HepG2 (cell line): ENCODE measurements around the gene BAIAP3. TPM values are rescaled to one million over a fixed set of nuclear protein-coding genes. Genes with fewer than 3 reads are reported as not detected.
A peak's percentile ranks its signal among the peaks of the same experiment; 100 is the strongest.

ENCODE experiments used
- BCL3 ChIP-seq: sonication (generic); formaldehyde crosslinking; IDR thresholded peaks from 2 replicates; pipeline ENCODE4 v1.5.1; 2020; ENCODE audit warnings: mild to moderate bottlenecking, missing genetic modification reagents, moderate library complexity
- CEBPG ChIP-seq: IDR thresholded peaks from 2 replicates; pipeline ENCODE4 v1.6.1; 2016
- FOXJ3 ChIP-seq: sonication (generic); formaldehyde crosslinking; IDR thresholded peaks from 2 replicates; pipeline ENCODE4 v1.4.0; 2020; ENCODE audit warnings: missing genetic modification reagents, mild to moderate bottlenecking, borderline replicate concordance
- HIC2 ChIP-seq: sonication (generic); formaldehyde crosslinking; IDR thresholded peaks from 2 replicates; pipeline ENCODE4 v1.9.0; 2022; ENCODE audit warnings: low read depth, missing genetic modification reagents
- HNF4A ChIP-seq: sonication (generic); formaldehyde crosslinking; IDR thresholded peaks from 2 replicates; pipeline ENCODE4 v1.4.0; 2020; ENCODE audit warnings: missing genetic modification reagents
- NCOA5 ChIP-seq: sonication (generic); formaldehyde crosslinking; IDR thresholded peaks from 2 replicates; pipeline ENCODE4 v1.4.0; 2020; ENCODE audit warnings: missing genetic modification reagents
- NFE2 ChIP-seq: sonication (generic); formaldehyde crosslinking; IDR thresholded peaks from 2 replicates; pipeline ENCODE4 v1.4.0; 2020; ENCODE audit warnings: missing genetic modification reagents
- NFYC ChIP-seq: IDR thresholded peaks from 2 replicates; pipeline ENCODE4 v1.6.1; 2016; ENCODE audit warnings: missing genetic modification reagents, missing compliant biosample characterization
- PRDM4 ChIP-seq: sonication (generic); formaldehyde crosslinking; IDR thresholded peaks from 2 replicates; pipeline ENCODE4 v1.9.0; 2021; ENCODE audit warnings: missing genetic modification reagents, borderline replicate concordance
- RNF2 ChIP-seq: fragments of 450-650 bp; conservative IDR thresholded peaks from 2 replicates; pipeline ENCODE4 v1.6.1; 2016; ENCODE audit warnings: low read depth
- SIN3A ChIP-seq: IDR thresholded peaks from 2 replicates; pipeline ENCODE4 v1.6.1; 2011; ENCODE audit warnings: low read depth, mild to moderate bottlenecking, control low read depth, low read length, borderline replicate concordance
- SMARCE1 ChIP-seq: fragments of 450-650 bp; IDR thresholded peaks from 2 replicates; pipeline ENCODE4 v1.6.1; 2017; ENCODE audit warnings: borderline replicate concordance
- SP4 ChIP-seq: sonication (generic); formaldehyde crosslinking; IDR thresholded peaks from 2 replicates; pipeline ENCODE4 v1.8.1; 2023; ENCODE audit warnings: mild to moderate bottlenecking, missing genetic modification reagents
- TEAD3 ChIP-seq: optimal IDR thresholded peaks from 2 replicates; pipeline ENCODE3; 2016; ENCODE audit warnings: borderline replicate concordance
- THAP11 ChIP-seq: IDR thresholded peaks from 2 replicates; pipeline ENCODE4 v1.6.1; 2016; ENCODE audit warnings: missing biosample characterization, missing genetic modification reagents
- XRCC5 ChIP-seq: fragments of 200-400 bp; formaldehyde crosslinking; optimal IDR thresholded peaks from 2 replicates; pipeline ENCODE3; 2017; ENCODE audit warnings: mild to moderate bottlenecking, low read length
- ZBTB10 ChIP-seq: sonication (generic); formaldehyde crosslinking; IDR thresholded peaks from 2 replicates; pipeline ENCODE4 v1.4.0; 2020; ENCODE audit warnings: missing genetic modification reagents, borderline replicate concordance
- ZNF430 ChIP-seq: sonication (generic); formaldehyde crosslinking; IDR thresholded peaks from 2 replicates; pipeline ENCODE4 v1.9.0; 2021; ENCODE audit warnings: mild to moderate bottlenecking, missing genetic modification reagents
- ZNF878 ChIP-seq: sonication (generic); formaldehyde crosslinking; IDR thresholded peaks from 2 replicates; pipeline ENCODE4 v1.8.1; 2023; ENCODE audit warnings: mild to moderate bottlenecking, missing genetic modification reagents, moderate library complexity
- ZNF883 ChIP-seq: sonication (generic); formaldehyde crosslinking; IDR thresholded peaks from 2 replicates; pipeline ENCODE4 v1.5.1; 2020; ENCODE audit warnings: mild to moderate bottlenecking, missing genetic modification reagents; ENCODE audit errors: not compliant biosample characterization
- ZSCAN12 ChIP-seq: sonication (generic); formaldehyde crosslinking; IDR thresholded peaks from 2 replicates; pipeline ENCODE4 v1.9.0; 2021; ENCODE audit warnings: mild to moderate bottlenecking, missing genetic modification reagents
- ZSCAN30 ChIP-seq: sonication (generic); formaldehyde crosslinking; IDR thresholded peaks from 2 replicates; pipeline ENCODE4 v1.5.0; 2020; ENCODE audit warnings: mild to moderate bottlenecking, missing genetic modification reagents
- ZZZ3 ChIP-seq: sonication (generic); formaldehyde crosslinking; IDR thresholded peaks from 2 replicates; pipeline ENCODE4 v1.4.0; 2020; ENCODE audit warnings: missing genetic modification reagents, mild to moderate bottlenecking, borderline replicate concordance
- polyA plus RNA-seq, 8 experiments: library from polyadenylated mRNA; depleted of rRNA in 3 of 8; stranded (reverse) in 7 of 8; unstranded in 1 of 8; fragments of >200 nt; fragmentation: Illumina TruSeq in 4 of 8; extraction: Trizol in 4 of 8; gene quantifications; 2 replicates each; pipeline versions ENCODE4 v1.2.1 to v1.2.3, GENCODE V29; 2011 to 2016; ENCODE audit warnings: low read depth in 4 of 8, missing spikeins in 1 of 8, mixed read lengths in 1 of 8; ENCODE audit not compliant: insufficient read depth in 1 of 8
- total RNA-seq, 5 experiments: library from RNA; depleted of rRNA; stranded (reverse); fragments of >200 nt; fragmentation: Illumina TruSeq; extraction: Trizol; gene quantifications; 2 replicates each; pipeline ENCODE4 v1.2.3, GENCODE V29; 2016; ENCODE audit warnings: low read depth in 1 of 5

BAIAP3 gene
- total and polyA plus RNA-seq, 2 of the 13 experiments (the other 11 are each of a cell fraction or from before 2014, with no cell fraction given), result 3.2 to 5.7 TPM

GRCh38 chr16:1342526-1343427 is 9.3 kb downstream of the BAIAP3 start (continued):
- TF ChIP-seq THAP11 (CRISPR knock-in tag) (0 out of 2 replicates have a peak, but pooled peaks have one; percentile 49), HNF4A (CRISPR knock-in tag) (0 out of 2 replicates have a peak, but pooled peaks have one; percentile 4), SMARCE1 (no peak), CEBPG (CRISPR knock-in tag) (no peak), ZNF883 (CRISPR knock-in tag) (no peak), XRCC5 (peak; percentile 34), ZSCAN12 (no peak), FOXJ3 (CRISPR knock-in tag) (no peak), ZNF430 (CRISPR knock-in tag) (no peak), PRDM4 (CRISPR knock-in tag) (no peak), HIC2 (no peak; the same call in 1 of the 2 replicates), TEAD3 (CRISPR knock-in tag) (peak; percentile 67), ZSCAN30 (no peak), SIN3A (peak; percentile 74; the same call in 1 of the 2 replicates), SP4 (CRISPR knock-in tag) (peak; percentile 100), NFYC (CRISPR knock-in tag) (peak; percentile 92), RNF2 (no peak), ZNF878 (no peak), BCL3 (no peak), ZZZ3 (CRISPR knock-in tag) (no peak), NCOA5 (CRISPR knock-in tag) (no peak), NFE2 (CRISPR knock-in tag) (no peak), ZBTB10 (no peak)
